ENCODE measurements around the gene OLA1. TPM values are rescaled to one million over a fixed set of nuclear protein-coding genes. Genes with fewer than 3 reads are reported as not detected.

OLA1 gene
- total RNA-seq, 1 donor, result 101 TPM

DNA sequence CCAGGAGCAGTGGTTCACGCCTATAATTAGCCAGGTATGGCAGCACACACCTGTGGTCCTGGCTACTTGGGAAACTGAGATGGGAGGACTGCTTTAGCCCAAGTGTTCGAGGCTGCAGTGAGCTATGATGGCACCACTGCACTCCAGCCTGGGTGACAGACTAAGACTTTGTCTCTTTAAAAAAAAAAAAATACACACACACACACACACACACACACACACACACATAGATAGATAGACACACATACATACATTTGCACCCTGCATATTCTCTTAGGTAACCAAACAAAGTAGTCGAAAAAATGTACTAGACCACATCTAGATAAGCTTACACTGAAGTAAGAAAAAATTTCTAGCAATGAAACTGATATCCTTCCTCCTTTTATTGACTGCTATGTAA, 86.8 kb downstream of the OLA1 start:
- TF ChIP-seq, protein P1, sequence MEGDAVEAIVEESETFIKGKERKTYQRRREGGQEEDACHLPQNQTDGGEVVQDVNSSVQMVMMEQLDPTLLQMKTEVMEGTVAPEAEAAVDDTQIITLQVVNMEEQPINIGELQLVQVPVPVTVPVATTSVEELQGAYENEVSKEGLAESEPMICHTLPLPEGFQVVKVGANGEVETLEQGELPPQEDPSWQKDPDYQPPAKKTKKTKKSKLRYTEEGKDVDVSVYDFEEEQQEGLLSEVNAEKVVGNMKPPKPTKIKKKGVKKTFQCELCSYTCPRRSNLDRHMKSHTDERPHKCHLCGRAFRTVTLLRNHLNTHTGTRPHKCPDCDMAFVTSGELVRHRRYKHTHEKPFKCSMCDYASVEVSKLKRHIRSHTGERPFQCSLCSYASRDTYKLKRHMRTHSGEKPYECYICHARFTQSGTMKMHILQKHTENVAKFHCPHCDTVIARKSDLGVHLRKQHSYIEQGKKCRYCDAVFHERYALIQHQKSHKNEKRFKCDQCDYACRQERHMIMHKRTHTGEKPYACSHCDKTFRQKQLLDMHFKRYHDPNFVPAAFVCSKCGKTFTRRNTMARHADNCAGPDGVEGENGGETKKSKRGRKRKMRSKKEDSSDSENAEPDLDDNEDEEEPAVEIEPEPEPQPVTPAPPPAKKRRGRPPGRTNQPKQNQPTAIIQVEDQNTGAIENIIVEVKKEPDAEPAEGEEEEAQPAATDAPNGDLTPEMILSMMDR (IDR thresholded peaks at IDR 0.05; ENCODE audit: insufficient read depth, low read depth, low read length), result no peak
- no peak for DNase-seq (ENCODE audit: low read depth)
- H3K4me3 ChIP-seq (ENCODE audit: low read depth, low read length), result no peak overlapping the region

DNA sequence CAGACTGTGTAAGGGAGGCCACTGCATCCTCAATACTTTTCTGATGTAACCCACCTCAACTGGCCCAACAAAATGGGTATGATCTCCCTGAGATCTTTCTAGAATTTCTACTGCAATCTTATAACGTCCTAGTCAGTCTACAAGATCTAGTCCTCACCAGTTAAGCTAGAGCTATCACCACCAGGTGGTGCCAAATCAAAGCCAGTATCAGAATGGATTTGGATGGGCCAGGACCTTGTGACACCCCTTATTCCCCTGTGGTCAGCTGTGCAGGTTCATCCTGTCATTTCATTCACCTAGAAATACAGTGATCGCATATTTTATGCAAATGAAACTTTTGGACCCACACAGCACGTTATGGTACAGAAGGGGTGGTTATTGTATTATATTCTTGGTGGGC, 90.3 kb downstream of the OLA1 start:
- TF ChIP-seq, protein P1 (IDR thresholded peaks at IDR 0.05; ENCODE audit: insufficient read depth, low read depth, low read length), result peak; percentile 73
- DNase-seq (ENCODE audit: low read depth), result peak; percentile 53
- H3K4me3 ChIP-seq (ENCODE audit: low read depth, low read length), result no peak overlapping the region

DNA sequence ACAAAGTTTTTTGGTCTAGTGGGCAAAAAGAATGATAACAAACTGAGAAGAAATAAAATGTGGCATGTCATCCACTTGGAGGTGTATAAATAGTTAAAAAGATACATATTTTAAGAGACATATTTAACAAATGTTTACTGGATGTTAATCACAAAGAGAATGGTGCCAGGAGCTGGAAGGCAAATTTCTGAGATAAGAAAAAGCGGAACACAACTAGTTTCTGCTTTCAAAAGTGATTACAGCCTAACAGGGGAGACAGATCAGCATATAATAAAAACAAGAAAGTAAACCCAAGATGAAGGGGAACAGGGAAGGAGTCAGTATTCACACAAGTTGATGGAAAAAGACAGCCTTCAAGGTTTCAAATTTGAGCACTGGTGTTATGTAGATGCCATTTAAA, 91.3 kb downstream of the OLA1 start:
- DNase-seq (ENCODE audit: low read depth), result no peak

DNA sequence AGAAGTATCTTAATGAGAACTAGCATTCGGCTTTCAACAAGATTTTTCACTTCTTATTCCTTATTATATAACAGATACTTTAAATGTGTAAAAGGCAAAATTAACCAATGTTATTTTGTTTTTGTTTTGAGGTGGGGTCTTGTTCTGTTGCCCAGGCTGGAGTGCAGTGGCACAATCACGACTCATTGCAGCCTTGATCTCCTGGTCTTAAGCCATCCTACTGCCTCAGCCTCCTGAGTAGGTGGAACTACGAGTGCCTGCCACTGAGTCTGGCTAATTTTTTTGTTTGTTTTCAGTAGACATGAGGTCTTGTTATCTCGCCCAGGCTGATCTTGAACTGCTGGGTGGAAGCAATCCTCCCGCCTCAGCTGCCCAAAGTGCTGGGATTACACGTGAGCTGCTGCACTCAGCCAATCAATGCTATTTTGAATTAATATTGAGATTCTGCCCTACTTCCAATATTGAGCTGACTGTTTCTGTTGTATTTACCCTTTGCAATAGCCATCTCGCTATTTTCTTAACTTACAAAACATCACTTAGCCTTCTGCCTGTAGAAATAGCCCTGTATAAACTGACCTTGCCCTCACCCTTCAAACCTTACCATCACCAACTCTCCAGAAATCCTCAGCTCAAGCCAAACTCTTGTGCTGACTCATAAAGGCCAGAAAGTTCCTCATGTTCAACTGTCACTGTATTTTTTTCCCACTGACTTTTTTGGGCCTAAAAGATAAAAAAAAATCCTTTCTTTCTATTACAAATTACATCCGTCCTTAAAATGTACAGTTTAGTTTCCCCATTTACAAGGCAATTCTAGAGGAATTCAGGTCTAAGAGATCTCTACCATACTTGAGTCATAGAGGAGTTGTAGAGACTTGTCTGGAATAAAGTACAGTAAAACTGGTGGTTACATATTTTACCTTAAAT, 94.3 kb downstream of the OLA1 start:
- no peak overlapping the region for H3K4me3 ChIP-seq (ENCODE audit: low read depth, low read length)
- peak; percentile 80 for DNase-seq (ENCODE audit: low read depth)
- TF ChIP-seq, protein P1 (IDR thresholded peaks at IDR 0.05; ENCODE audit: insufficient read depth, low read depth, low read length), result no peak

More for the DNA sequence above, 91.3 kb downstream of the OLA1 start:
- TF ChIP-seq, protein P1 (IDR thresholded peaks at IDR 0.05; ENCODE audit: insufficient read depth, low read depth, low read length), result no peak
- H3K4me3 ChIP-seq (ENCODE audit: low read depth, low read length), result no peak overlapping the region

DNA sequence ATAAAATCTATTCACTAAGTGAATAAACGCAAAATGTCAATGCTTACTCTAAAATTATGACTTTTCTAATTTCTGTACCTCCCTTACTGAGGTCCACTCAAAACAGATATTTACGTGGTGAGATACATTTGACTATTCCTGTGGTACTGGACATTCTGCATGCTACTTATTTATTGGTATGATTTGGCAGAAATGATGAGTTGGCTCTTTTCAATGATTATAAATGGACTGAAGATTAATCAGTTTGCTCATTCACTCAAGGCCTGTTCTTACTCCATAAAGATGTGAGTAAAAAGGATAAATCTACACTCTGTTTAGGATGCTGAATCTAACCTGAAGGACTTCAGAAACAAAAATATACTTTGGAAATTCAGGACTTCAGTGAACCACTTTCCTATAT, 98.8 kb downstream of the OLA1 start:
- H3K4me3 ChIP-seq (ENCODE audit: low read depth, low read length), result no peak overlapping the region
- no peak for DNase-seq (ENCODE audit: low read depth)
- TF ChIP-seq, protein P1 (IDR thresholded peaks at IDR 0.05; ENCODE audit: insufficient read depth, low read depth, low read length), result no peak

DNA sequence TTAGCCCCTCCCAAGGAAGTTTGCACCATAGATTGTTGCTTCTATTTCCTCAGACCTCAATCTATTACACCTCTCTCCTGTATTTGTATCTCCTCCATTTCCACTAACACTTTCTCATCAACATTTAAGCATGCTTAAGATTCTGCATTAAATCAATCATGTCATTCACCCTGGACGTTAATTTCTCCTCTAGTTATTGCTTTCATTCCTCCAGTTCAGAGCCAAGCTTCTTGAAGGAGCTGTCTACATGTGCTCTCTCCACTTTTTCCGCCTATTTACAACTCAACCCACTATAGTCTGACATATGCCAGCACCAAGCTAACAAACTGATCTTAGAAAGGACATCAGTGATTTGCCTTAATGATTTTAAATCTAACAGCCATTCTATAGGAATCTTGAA, 99.5 kb downstream of the OLA1 start:
- no peak for DNase-seq (ENCODE audit: low read depth)
- H3K4me3 ChIP-seq (ENCODE audit: low read depth, low read length), result no peak overlapping the region
- TF ChIP-seq, protein P1 (IDR thresholded peaks at IDR 0.05; ENCODE audit: insufficient read depth, low read depth, low read length), result no peak
